ENCODE data around the gene SEMA3G.

Gene SEMA3G

GRCh38 chr3:52490939-52491526 lies 46.1 kb upstream of the SEMA3G start:
- peak overlapping the region; percentile 66 for H3K27ac ChIP-seq
- no peak for TF ChIP-seq CTCF (IDR thresholded peaks at IDR 0.05)
- no peaks in the 10 kb centered on the region for H3K9me3 ChIP-seq (ENCODE audit: control insufficient read depth, low read length)
- peaks cover 10% of the 10 kb centered on the region for H3K4me1 ChIP-seq
- no peaks in the 10 kb centered on the region for H3K27me3 ChIP-seq (ENCODE audit: control insufficient read depth, insufficient read depth, low read length)
- no peak overlapping the region for H2AFZ ChIP-seq
- H3K4me2 ChIP-seq (ENCODE audit: low read length), result peak overlapping the region; percentile 51
- H3K79me2 ChIP-seq, result no peaks in the 10 kb centered on the region
- H3K9ac ChIP-seq, result no peak overlapping the region
- H3K36me3 ChIP-seq (ENCODE audit: control insufficient read depth, insufficient read depth, low read length), result no peaks in the 10 kb centered on the region
- H3K4me3 ChIP-seq (ENCODE audit: low read depth, low read length), result no peak overlapping the region

GRCh38 chr3:52490035-52490938 lies 45.4 kb upstream of the SEMA3G start:
- no peak overlapping the region for H3K4me2 ChIP-seq (ENCODE audit: low read length)
- H3K4me3 ChIP-seq (ENCODE audit: low read depth, low read length), result no peak overlapping the region
- H3K9ac ChIP-seq, result no peak overlapping the region
- no peak for TF ChIP-seq CTCF (IDR thresholded peaks at IDR 0.05)
- H3K9me3 ChIP-seq (ENCODE audit: control insufficient read depth, low read length), result no peaks in the 10 kb centered on the region
- H2AFZ ChIP-seq, result no peak overlapping the region
- no peaks in the 10 kb centered on the region for H3K27me3 ChIP-seq (ENCODE audit: control insufficient read depth, insufficient read depth, low read length)
- H3K36me3 ChIP-seq (ENCODE audit: control insufficient read depth, insufficient read depth, low read length), result no peaks in the 10 kb centered on the region
- peaks cover 10% of the 10 kb centered on the region for H3K4me1 ChIP-seq
- H3K79me2 ChIP-seq, result no peaks in the 10 kb centered on the region
- peak overlapping the region; percentile 66 for H3K27ac ChIP-seq

GRCh38 chr3:52489453-52489852 lies 44.5 kb upstream of the SEMA3G start:
- H3K79me2 ChIP-seq, result no peaks in the 10 kb centered on the region
- H3K9ac ChIP-seq, result no peak overlapping the region
- H3K9me3 ChIP-seq (ENCODE audit: control insufficient read depth, low read length), result no peaks in the 10 kb centered on the region
- no peak overlapping the region for H3K4me2 ChIP-seq (ENCODE audit: low read length)
- peaks cover 10% of the 10 kb centered on the region for H3K4me1 ChIP-seq
- no peak overlapping the region for H2AFZ ChIP-seq
- H3K27ac ChIP-seq, result no peak overlapping the region
- no peak for TF ChIP-seq CTCF (IDR thresholded peaks at IDR 0.05)
- no peak overlapping the region for H3K4me3 ChIP-seq (ENCODE audit: low read depth, low read length)
- no peaks in the 10 kb centered on the region for H3K36me3 ChIP-seq (ENCODE audit: control insufficient read depth, insufficient read depth, low read length)
- no peaks in the 10 kb centered on the region for H3K27me3 ChIP-seq (ENCODE audit: control insufficient read depth, insufficient read depth, low read length)

GRCh38 chr3:52488746-52489145 lies 43.8 kb upstream of the SEMA3G start:
- no peaks in the 10 kb centered on the region for H3K79me2 ChIP-seq
- no peaks in the 10 kb centered on the region for H3K27me3 ChIP-seq (ENCODE audit: control insufficient read depth, insufficient read depth, low read length)
- H3K4me2 ChIP-seq (ENCODE audit: low read length), result no peak overlapping the region
- H3K4me1 ChIP-seq, result peaks cover 10% of the 10 kb centered on the region
- H2AFZ ChIP-seq, result no peak overlapping the region
- H3K9me3 ChIP-seq (ENCODE audit: control insufficient read depth, low read length), result no peaks in the 10 kb centered on the region
- H3K4me3 ChIP-seq (ENCODE audit: low read depth, low read length), result no peak overlapping the region
- no peak overlapping the region for H3K9ac ChIP-seq
- no peak overlapping the region for H3K27ac ChIP-seq
- no peak for TF ChIP-seq CTCF (IDR thresholded peaks at IDR 0.05)
- no peaks in the 10 kb centered on the region for H3K36me3 ChIP-seq (ENCODE audit: control insufficient read depth, insufficient read depth, low read length)
